ENCODE measurements around the gene USP40. TPM values are rescaled to one million over a fixed set of nuclear protein-coding genes. Genes with fewer than 3 reads are reported as not detected.

The USP40 gene
- total RNA-seq, 1 experiment from 2014 or later: 127 TPM

GRCh38 chr2:233430081-233430480 lies 136.5 kb downstream of the USP40 start:
- BruUV-seq (replicated peaks): no TSS peak
- DNase-seq: peak; percentile 75 to 99
- Histone ChIP-seq H4K20me1 (ENCODE audit: insufficient read depth) (no peaks in the 10 kb centered on the region), H3K27me3 (ENCODE audit: insufficient read depth, low read depth) (no peaks in the 10 kb centered on the region), H3K79me2 (ENCODE audit: low read depth) (peaks cover 69% of the 10 kb centered on the region), H3K36me3 (ENCODE audit: low read depth) (peaks cover 16% of the 10 kb centered on the region), H2AFZ (no peak overlapping the region), H3K4me1 (replicated peaks; ENCODE audit: insufficient read depth) (peaks cover 40% of the 10 kb centered on the region), H3K27ac (peak overlapping the region; percentile 77), H3K4me3 (no peak overlapping the region), H3K9me2 (ENCODE audit: insufficient read depth) (no peaks in the 10 kb centered on the region; the same call in 1 of the 2 replicates), H3F3A (ENCODE audit: insufficient read depth, low read depth) (peaks cover 43% of the 10 kb centered on the region), H3K9me3 (ENCODE audit: insufficient read depth, low read depth) (peaks cover 18% of the 10 kb centered on the region), H3K4me2 (peak overlapping the region; percentile 36)
- ChIA-PET POLR2A (ENCODE audit: unreplicated experiment) (interaction anchor here (0.6 to 0.7 kb wide), 3 partner anchors 16 to 389 kb away, joined by 3 to 7 read pairs (median 4); no protein-coding TSS in a partner anchor), CTCF (interaction anchor here (1.0 kb wide), 1 partner anchor 15 kb away, joined by 3 read pairs; no protein-coding TSS in a partner anchor)
- intact Hi-C loops (cut with micrococcal nuclease; ENCODE audit: unreplicated experiment): loop anchor here (1.0 kb wide), 2 partner anchors 8 to 15 kb away; no protein-coding TSS in a partner anchor
- TF ChIP-seq EZH2 (IDR thresholded peaks at IDR 0.05; ENCODE audit: low read depth) (no peak), CTCF (conservative IDR thresholded peaks at IDR 0.05) (no peak)

- Histone ChIP-seq H3K9me3 (ENCODE audit: insufficient read depth, low read depth) (peaks cover 18% of the 10 kb centered on the region), H2AFZ (no peak overlapping the region), H3F3A (ENCODE audit: insufficient read depth, low read depth) (peaks cover 43% of the 10 kb centered on the region), H3K9me2 (ENCODE audit: insufficient read depth) (no peaks in the 10 kb centered on the region; the same call in 1 of the 2 replicates), H3K27me3 (ENCODE audit: insufficient read depth, low read depth) (no peaks in the 10 kb centered on the region), H3K4me1 (replicated peaks; ENCODE audit: insufficient read depth) (peaks cover 40% of the 10 kb centered on the region), H3K4me3 (no peak overlapping the region), H3K79me2 (ENCODE audit: low read depth) (peaks cover 75% of the 10 kb centered on the region), H3K36me3 (ENCODE audit: low read depth) (peaks cover 16% of the 10 kb centered on the region), H3K4me2 (peak overlapping the region; percentile 36; the same call in 1 of the 2 replicates), H4K20me1 (ENCODE audit: insufficient read depth) (no peaks in the 10 kb centered on the region), H3K27ac (peak overlapping the region; percentile 77)
- intact Hi-C loops (cut with micrococcal nuclease; ENCODE audit: unreplicated experiment): no loop called here
- ChIA-PET POLR2A (ENCODE audit: unreplicated experiment) (interaction anchor here (0.6 to 0.7 kb wide), 3 partner anchors 15 to 390 kb away, joined by 3 to 7 read pairs (median 4); no protein-coding TSS in a partner anchor), CTCF (interaction anchor here (1.0 kb wide), 1 partner anchor 14 kb away, joined by 3 read pairs; no protein-coding TSS in a partner anchor)
- no TSS peak for BruUV-seq (replicated peaks)
- TF ChIP-seq CTCF (conservative IDR thresholded peaks at IDR 0.05): no peak
- no peak for TF ChIP-seq EZH2 (IDR thresholded peaks at IDR 0.05; ENCODE audit: low read depth)
- DNase-seq: no peak
Measured at GRCh38 chr2:233429175-233429897, 137.2 kb downstream of the USP40 start.

GRCh38 chr2:233428438-233428837 lies 138.1 kb downstream of the USP40 start:
- TF ChIP-seq EZH2 (IDR thresholded peaks at IDR 0.05; ENCODE audit: low read depth) (no peak), CTCF (conservative IDR thresholded peaks at IDR 0.05) (no peak)
- Histone ChIP-seq H3K4me2 (no peak overlapping the region), H2AFZ (no peak overlapping the region), H3K9me2 (ENCODE audit: insufficient read depth) (no peaks in the 10 kb centered on the region; the same call in 1 of the 2 replicates), H4K20me1 (ENCODE audit: insufficient read depth) (no peaks in the 10 kb centered on the region), H3K27ac (no peak overlapping the region), H3K4me1 (replicated peaks; ENCODE audit: insufficient read depth) (peaks cover 42% of the 10 kb centered on the region), H3K79me2 (ENCODE audit: low read depth) (peaks cover 84% of the 10 kb centered on the region), H3K9me3 (ENCODE audit: insufficient read depth, low read depth) (peaks cover 18% of the 10 kb centered on the region), H3K4me3 (no peak overlapping the region), H3K27me3 (ENCODE audit: insufficient read depth, low read depth) (no peaks in the 10 kb centered on the region), H3K36me3 (ENCODE audit: low read depth) (peaks cover 16% of the 10 kb centered on the region), H3F3A (ENCODE audit: insufficient read depth, low read depth) (peaks cover 43% of the 10 kb centered on the region)
- no TSS peak for BruUV-seq (replicated peaks)
- intact Hi-C loops (cut with micrococcal nuclease; ENCODE audit: unreplicated experiment): no loop called here
- ChIA-PET POLR2A (ENCODE audit: unreplicated experiment) (no interaction called here), CTCF (no interaction called here)
- DNase-seq: no peak

Data from PC-9 (cell line).